Measurements from ENCODE around the gene CTNNA3. TPM values are rescaled to one million over a fixed set of nuclear protein-coding genes. Genes with fewer than 3 reads are reported as not detected.

The CTNNA3 gene
- total RNA-seq, 2 donors from 2014 or later: 0.37 to 1.1 TPM

DNA sequence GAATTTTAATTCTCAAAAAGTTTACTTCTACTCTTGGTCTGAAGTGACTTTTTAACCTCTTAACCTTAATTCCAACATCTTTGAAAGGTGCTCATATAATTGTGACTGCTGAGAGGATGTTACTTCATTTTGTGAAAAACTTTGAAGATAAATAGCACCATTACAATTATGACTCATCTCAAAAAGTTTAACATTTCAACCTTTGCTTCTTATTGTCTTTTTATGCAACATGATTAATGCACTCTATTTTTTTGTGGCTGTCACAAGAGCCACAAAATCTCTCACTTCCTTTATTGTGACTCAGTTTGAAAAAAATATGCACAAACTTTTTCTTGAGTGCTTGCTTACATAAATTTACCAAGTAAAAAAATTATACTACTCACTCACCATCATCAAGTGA, 387.1 kb downstream of the CTNNA3 start:
- no peaks in the 10 kb centered on the region for H3K36me3 ChIP-seq
- no peak for DNase-seq
- TF ChIP-seq, protein P1, sequence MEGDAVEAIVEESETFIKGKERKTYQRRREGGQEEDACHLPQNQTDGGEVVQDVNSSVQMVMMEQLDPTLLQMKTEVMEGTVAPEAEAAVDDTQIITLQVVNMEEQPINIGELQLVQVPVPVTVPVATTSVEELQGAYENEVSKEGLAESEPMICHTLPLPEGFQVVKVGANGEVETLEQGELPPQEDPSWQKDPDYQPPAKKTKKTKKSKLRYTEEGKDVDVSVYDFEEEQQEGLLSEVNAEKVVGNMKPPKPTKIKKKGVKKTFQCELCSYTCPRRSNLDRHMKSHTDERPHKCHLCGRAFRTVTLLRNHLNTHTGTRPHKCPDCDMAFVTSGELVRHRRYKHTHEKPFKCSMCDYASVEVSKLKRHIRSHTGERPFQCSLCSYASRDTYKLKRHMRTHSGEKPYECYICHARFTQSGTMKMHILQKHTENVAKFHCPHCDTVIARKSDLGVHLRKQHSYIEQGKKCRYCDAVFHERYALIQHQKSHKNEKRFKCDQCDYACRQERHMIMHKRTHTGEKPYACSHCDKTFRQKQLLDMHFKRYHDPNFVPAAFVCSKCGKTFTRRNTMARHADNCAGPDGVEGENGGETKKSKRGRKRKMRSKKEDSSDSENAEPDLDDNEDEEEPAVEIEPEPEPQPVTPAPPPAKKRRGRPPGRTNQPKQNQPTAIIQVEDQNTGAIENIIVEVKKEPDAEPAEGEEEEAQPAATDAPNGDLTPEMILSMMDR (IDR thresholded peaks at IDR 0.05): no peak
- no peak overlapping the region for H3K27ac ChIP-seq
- intact Hi-C loops (cut with DNase I): no loop called here
- no peaks in the 10 kb centered on the region for H3K27me3 ChIP-seq
- no peak overlapping the region for H3K9ac ChIP-seq (ENCODE audit: low read depth in 2 of 2, low read length in 2 of 2)
- no peaks in the 10 kb centered on the region for H3K4me1 ChIP-seq
- H3K9me3 ChIP-seq: no peaks in the 10 kb centered on the region
- H3K4me3 ChIP-seq: no peak overlapping the region

DNA sequence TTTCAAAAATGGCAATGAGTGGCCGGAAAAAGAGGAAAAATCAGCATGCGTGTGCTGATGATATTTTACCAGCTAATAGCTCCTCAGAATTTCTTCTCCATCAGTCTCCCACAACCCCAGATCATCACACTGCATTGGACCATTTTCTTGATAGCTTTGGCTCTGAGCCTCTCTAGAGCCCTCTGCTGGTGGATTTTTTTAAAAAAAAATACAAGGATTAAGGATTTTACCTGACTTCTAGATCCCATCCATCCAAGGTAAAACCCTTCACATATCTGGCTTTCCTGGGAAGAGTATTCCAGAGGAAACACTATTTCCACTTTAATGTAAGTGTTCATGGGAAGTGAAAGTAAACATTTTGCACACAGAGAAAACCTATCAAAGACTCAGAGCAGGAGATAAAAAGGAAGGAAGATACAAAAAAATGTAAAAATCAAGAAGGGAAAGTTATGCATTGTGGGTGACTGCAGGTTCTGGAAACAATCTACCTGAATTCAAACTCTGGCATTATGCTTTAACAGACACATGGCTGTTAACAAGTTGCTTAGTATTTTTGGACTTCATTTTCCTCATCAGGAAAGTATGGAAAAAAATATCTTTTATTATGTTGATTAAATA, 389.3 kb downstream of the CTNNA3 start:
- no peaks in the 10 kb centered on the region for H3K9me3 ChIP-seq
- no peaks in the 10 kb centered on the region for H3K27me3 ChIP-seq
- H3K36me3 ChIP-seq: no peaks in the 10 kb centered on the region
- no peak for DNase-seq
- H3K9ac ChIP-seq (ENCODE audit: low read depth in 2 of 2, low read length in 2 of 2): no peak overlapping the region
- H3K4me3 ChIP-seq: no peak overlapping the region
- no peaks in the 10 kb centered on the region for H3K4me1 ChIP-seq
- TF ChIP-seq, protein P1 (IDR thresholded peaks at IDR 0.05): peak; percentile 28
- intact Hi-C loops (cut with DNase I): no loop called here
- no peak overlapping the region for H3K27ac ChIP-seq

DNA sequence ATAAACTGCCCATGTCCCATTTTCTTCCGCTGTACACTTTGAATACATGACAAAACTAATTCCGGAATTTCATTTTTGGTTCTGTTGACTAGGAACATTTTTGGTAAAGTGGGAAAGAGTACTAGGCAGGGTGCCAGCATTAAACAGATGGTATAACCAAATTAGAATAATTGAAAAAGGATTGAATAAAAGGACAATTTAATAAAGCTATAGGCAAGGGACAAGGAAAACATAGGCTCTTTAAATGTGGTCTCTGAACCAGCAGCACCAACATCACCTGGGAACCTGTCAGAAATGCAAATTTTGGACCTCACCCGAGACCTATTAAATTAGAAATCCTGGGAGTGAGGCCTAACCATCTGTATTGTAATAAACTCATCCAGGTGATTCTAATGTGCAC, 393.3 kb downstream of the CTNNA3 start:
- intact Hi-C loops (cut with DNase I): no loop called here

GRCh38 chr10:67299761-67300160, 396.2 kb downstream of the CTNNA3 start:
- no peak overlapping the region for H3K9ac ChIP-seq (ENCODE audit: low read depth in 2 of 2, low read length in 2 of 2)
- DNase-seq: no peak
- TF ChIP-seq, protein P1 (IDR thresholded peaks at IDR 0.05): no peak
- no peaks in the 10 kb centered on the region for H3K9me3 ChIP-seq
- no peaks in the 10 kb centered on the region for H3K36me3 ChIP-seq
- intact Hi-C loops (cut with DNase I): no loop called here
- H3K27ac ChIP-seq: no peak overlapping the region
- no peaks in the 10 kb centered on the region for H3K27me3 ChIP-seq
- H3K4me3 ChIP-seq: no peak overlapping the region
- H3K4me1 ChIP-seq: no peaks in the 10 kb centered on the region

More for the DNA sequence above, 393.3 kb downstream of the CTNNA3 start:
- no peak overlapping the region for H3K9ac ChIP-seq (ENCODE audit: low read depth in 2 of 2, low read length in 2 of 2)
- no peaks in the 10 kb centered on the region for H3K4me1 ChIP-seq
- no peak for DNase-seq
- TF ChIP-seq, protein P1 (IDR thresholded peaks at IDR 0.05): no peak
- no peak overlapping the region for H3K27ac ChIP-seq
- no peaks in the 10 kb centered on the region for H3K9me3 ChIP-seq
- no peak overlapping the region for H3K4me3 ChIP-seq
- no peaks in the 10 kb centered on the region for H3K27me3 ChIP-seq
- H3K36me3 ChIP-seq: no peaks in the 10 kb centered on the region

DNA sequence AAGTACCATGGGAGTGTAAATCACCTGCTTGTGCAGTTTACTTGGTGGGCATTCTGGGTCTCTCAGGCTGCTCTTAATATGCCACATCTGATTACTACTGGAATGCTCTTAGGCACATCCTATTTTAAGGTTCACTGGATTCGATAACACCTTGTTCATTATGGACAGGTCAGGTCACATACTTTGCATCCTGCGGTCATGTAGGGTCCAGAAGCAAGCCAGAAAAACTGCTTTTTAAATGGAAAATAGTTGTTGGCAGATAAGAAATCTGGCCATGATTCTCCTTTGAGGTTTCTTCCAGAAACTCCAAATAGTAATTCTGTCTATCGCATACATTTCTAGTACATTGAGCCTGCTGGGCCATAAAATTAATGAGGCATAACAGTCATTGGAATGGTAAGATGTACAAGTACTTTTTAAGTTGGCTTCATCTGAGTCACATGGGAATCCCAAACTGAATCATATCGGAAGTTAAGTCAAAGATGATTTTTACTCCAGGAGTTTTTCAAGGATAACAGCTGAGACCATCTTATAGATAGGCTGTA, 398.3 kb downstream of the CTNNA3 start:
- intact Hi-C loops (cut with DNase I): no loop called here
- no peaks in the 10 kb centered on the region for H3K9me3 ChIP-seq
- no peak overlapping the region for H3K9ac ChIP-seq (ENCODE audit: low read depth in 2 of 2, low read length in 2 of 2)
- H3K27me3 ChIP-seq: no peaks in the 10 kb centered on the region
- H3K27ac ChIP-seq: no peak overlapping the region
- no peaks in the 10 kb centered on the region for H3K36me3 ChIP-seq
- DNase-seq: no peak
- TF ChIP-seq, protein P1 (IDR thresholded peaks at IDR 0.05): no peak
- no peaks in the 10 kb centered on the region for H3K4me1 ChIP-seq
- H3K4me3 ChIP-seq: no peak overlapping the region

Measured in colonic mucosa (tissue), 4 donors.